IPS DF 19.7 (cell line): ENCODE measurements around the gene RSPH1.

ENCODE experiments used
- DNase-seq: peaks from one replicate; pipeline ENCODE4 v3.0.0-alpha.2; 2013; ENCODE audit warnings: low read depth, low spot score

The RSPH1 gene

GRCh38 chr21:42448686-42449085, 47.3 kb downstream of the RSPH1 start:
- DNase-seq: no peak

DNA sequence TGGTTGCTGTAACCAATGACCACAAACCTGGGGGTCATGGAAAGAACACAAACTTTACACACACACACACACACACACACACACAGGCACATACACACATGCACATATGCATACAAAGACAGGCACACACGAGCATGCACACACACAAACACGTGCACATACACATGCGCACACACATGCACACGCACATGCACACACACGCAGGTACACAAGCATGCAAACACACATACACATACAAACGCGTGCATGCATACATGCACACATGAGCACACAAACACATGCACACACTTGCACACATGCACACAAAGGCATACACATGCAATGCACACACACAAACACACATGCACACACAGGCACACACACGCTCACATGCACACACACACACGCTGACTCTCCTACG, 48.3 kb downstream of the RSPH1 start:
- DNase-seq: no peak

GRCh38 chr21:42447182-42447581, 48.8 kb downstream of the RSPH1 start:
- DNase-seq: no peak

DNA sequence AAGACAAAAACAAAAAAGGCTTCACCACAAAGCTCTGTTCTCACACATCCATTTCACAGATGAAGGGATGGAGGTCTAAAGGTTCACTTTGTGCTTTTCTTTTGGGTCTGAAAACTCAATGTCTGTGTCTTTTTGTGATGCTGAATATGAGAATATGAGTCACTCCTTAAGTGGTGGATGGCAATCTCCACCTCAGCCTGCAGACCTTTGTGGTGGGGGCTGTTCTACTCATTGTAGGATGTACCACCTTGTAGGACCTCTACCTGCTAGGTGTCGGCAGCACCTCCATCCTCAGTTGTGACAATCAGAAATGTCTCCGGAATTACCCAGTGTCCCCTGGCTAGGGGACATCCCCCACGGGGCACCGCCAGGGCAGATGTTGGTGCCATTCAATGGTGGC, 49.5 kb downstream of the RSPH1 start:
- DNase-seq: no peak

DNA sequence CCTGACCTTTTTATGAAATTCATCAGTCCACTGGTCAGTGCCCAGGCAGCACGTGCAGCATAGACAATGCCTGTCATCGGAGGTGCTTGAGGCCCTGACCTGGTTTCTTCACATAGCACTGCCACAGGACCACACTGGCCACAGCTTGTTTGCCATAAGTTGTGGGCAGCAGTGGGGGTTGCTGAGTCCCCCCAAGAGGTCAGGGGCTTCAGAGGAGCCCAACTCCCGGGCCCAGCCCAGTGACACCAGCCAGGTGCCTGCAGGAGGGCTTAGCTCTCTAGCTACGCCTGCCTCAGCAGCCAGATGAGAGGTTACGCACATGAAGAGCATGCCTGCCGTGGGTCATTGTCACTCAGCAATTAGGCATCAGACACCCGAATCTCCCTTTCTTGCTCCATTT, 50.7 kb downstream of the RSPH1 start:
- DNase-seq: no peak

DNA sequence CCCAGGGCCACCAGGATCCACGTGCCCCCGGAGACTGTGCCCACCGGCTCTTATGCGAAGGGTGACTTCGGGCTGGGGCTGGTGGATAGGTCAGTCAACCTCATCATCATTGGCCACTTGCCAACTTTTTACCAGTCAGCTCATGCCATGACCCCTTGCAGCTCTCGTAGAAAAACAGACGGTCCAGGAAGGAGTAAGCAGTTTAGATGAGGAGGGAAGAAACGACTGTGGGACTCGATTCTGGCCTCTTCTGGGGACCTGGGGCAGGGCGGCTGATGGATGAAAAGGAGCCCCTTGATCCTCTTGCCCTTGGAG, 51.3 kb downstream of the RSPH1 start:
- DNase-seq: no peak

GRCh38 chr21:42443876-42444744, 51.9 kb downstream of the RSPH1 start:
- no peak for DNase-seq

DNA sequence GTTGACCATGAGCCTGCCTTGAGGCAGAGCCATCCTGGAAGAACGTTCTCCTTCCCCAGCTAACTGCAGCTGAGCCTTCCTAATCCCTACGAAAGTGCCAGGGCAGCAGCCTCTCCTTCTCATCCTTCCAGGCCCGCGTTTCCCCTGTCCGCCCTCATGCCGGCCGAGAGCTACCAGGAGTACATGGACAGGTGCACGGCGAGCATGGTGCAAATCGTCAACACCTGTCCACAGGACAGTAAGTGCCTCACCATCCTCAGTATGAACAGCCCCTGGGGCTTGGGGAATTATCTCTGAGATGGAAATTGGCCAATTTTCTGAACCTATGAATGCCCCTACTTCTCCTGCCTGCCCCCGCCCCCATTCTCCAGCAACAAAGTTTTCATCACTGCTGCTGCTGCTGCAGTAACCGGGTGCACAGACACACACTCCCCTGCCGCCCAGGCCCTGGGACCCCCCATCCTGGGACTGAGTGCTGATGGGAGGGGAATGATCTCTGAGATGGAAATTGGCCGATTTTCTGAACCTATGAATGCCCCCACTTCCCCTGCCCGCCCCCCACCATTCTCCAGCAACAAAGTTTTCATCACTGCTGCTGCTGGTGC, 52.7 kb downstream of the RSPH1 start:
- no peak for DNase-seq

GRCh38 chr21:42441963-42442362, 54.1 kb downstream of the RSPH1 start:
- no peak for DNase-seq

DNA sequence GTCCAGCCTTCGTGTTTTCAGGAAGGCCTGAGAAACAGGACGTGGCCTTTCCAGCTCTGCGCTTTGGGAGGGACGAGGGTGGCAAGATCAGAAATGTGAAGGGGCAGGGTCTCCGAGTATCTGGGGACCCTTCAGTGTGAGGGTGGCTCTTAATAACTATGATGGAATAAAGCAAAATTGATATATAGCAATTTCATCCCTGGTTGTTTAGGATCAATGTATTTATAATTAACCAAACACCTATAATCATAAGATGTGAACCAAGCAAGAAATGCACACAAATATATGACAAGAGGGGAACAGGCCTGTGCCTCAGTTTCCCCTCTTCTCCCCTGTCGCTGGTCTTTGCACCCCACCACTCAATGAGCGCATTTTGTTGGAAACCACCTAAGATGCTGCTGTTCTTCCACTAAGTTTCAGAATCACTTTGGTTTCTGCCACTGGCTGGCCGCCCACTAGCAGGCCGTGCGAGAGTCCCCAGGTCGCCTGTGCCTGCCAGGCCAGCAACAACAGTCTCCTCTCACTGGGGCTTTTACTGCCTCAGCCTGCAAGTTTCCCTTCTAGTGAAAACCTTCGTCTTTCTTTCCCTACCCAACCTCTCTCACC, 55.7 kb downstream of the RSPH1 start:
- DNase-seq: no peak

DNA sequence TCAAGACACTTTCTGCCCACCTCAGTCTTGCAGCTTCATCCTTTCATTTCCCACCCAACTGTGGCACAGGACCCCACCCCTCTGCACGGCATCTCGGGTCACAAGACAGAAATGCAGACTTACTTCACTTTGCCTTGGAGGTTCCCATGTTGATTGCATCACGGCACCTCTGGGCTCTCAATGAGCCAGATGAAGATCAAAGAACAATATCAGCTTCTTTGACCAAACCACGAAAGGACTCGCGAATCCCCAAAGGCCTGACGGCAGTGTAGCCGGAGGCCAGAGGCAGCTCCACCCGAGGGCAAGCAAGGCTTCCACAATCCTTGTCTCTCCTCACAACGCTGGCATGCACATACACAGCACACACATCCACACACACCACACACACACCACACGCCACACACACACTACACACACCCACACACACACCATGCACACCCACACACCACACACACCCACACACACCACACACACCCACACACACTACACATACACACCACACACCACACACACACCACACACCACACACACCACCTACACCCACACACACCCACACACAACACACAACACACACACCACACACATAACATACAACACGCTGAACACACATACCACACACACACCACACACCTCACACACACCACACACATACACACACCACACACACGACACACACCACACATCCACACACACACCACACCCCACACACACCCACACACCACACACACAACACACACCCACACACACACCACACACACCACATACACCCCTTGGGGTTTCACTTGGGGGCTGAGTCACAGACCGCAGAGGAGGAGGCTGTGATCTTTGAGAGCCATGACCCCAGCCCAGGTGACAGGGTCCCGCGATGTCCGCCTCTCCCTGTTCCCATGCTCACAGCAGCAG, 56.5 kb downstream of the RSPH1 start:
- DNase-seq: no peak

DNA sequence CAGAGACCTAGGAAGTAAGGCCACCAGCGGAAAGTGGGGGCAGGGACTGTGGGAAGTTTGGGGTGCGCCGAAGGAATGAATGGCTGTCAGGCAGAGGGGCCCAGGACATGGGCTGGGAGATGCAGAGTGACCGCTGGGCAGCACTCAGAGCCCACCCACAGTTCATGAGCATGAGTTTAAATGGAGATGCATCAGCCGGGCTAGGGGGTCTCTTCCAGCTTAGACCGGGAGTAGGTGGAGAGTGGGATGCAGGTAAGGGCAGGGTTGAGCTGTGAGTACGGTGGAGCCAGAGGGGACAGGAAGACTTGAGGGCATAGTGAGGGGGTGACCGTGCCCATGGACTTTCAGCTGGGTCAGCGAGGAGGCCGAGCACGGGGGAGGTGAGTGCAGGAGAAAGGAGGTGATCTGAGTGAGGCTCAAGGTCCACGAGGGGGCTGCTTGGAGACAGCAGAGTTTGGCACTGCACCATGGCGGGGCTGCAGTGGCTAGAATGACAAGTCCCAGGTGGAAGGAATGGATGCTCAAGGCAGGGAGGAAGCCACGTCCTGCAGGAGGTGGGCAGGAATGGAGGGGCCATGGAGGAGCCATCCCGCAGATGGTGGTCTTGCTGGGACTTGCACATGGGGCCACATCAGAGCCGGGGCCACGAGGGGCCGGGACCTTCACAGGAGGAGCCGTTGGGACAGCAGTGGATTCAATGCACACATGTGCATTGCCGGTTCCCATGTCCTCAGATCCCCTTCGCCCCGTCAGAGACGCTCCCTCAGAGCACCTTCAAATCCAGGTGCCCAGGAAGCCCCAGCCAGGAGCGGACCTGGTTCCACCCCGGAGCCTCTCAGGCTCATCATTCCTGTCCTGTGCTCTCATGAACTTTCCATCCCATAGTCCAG, 57.5 kb downstream of the RSPH1 start:
- no peak for DNase-seq

DNA sequence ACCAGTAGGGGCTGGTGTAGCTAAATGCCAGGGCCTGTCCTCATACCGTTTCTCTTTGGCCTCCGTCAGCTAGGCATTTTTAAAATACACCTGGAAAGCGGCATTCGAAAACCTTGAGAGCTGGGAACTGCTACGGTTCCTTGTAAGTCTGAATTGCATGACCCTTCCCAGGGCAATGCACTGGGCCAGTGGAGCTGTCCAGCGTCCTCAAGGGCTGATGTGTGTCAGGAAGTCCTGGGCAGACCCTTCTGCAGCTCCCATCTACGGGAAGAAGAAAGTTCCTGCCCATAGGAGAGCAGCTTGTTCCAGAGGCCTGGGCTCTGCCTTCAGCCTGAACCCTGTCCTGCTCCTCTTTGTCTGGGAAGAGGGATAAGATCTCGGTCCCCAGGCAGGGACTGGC, 58.2 kb downstream of the RSPH1 start:
- DNase-seq: no peak

DNA sequence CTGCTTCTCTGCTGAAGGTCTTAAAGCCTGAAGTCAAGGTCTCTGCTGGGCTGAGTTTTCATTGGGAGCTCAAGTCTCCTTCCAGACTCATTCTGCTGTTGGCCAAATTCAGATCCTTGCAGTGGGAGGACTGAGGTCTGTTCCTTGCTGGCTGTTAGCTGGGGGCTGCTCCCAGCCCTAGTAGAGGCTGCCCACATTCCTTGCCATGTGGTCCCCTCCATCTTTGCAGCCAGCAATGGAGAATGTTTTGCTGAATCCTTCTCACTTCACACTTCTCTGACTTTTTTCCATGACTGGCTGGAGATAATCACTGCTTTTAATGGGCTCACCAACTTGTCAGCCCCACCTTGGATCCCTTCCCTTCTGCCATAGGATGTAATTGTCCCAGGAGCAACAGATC, 59.1 kb downstream of the RSPH1 start:
- no peak for DNase-seq

DNA sequence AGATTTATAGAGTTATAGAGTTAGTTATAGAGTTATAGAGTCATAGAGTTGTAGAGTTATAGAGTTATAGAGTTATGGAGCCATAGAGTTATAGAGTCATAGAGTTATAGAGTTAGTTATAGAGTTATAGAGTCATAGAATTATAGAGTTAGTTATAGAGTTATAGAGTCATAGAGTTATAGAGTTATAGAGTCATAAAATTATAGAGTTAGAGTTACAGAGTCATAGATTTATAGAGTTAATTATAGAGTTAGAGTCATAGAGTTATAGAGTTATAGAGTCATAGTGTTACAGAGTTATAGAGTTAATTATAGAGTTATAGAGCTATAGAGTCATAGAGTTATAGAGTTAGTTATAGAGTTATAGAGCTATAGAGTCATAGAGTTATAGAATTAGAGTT, 60.2 kb downstream of the RSPH1 start:
- no peak for DNase-seq

DNA sequence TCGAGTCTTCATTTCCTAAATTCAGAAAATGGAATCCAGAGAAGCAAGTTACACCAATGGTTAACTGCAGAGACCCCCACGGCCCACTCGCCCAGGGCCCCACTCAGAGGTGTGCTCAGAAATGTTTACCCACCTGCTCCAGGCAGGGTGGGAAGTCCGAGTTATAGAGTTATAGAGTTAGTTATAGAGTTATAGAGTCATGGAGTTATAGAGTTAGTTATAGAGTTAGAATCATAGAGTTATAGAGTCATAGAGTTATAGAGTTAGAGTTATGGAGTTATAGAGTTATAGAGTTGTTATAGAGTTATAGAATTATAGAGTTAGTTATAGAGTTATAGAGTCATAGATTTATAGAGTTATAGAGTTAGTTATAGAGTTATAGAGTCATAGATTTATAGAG, 60.6 kb downstream of the RSPH1 start:
- no peak for DNase-seq

DNA sequence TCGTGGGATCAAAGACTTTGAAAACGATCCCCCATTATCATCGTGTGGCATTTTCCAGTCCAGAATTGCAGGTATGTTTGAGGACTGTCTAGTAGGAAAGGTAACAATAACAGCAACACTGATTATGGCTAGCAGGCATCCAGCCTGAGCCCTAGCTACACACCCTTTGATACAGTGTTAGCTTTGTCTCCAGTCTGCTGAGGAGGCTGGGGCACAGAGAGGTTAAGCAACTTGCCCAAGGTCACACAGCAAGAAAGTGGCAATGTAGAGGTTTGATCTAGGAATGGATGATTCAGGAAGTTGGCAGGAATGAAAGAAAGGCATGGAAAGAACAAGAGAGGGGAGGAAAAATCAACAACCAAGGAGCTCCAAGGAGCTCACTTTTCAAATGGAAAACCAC, 61.1 kb downstream of the RSPH1 start:
- no peak for DNase-seq

GRCh38 chr21:42433946-42434551, 62.0 kb downstream of the RSPH1 start:
- no peak for DNase-seq

GRCh38 chr21:42432695-42433094, 63.3 kb downstream of the RSPH1 start:
- no peak for DNase-seq

- DNase-seq: no peak
Measured at GRCh38 chr21:42431196-42431595, 64.8 kb downstream of the RSPH1 start.

DNA sequence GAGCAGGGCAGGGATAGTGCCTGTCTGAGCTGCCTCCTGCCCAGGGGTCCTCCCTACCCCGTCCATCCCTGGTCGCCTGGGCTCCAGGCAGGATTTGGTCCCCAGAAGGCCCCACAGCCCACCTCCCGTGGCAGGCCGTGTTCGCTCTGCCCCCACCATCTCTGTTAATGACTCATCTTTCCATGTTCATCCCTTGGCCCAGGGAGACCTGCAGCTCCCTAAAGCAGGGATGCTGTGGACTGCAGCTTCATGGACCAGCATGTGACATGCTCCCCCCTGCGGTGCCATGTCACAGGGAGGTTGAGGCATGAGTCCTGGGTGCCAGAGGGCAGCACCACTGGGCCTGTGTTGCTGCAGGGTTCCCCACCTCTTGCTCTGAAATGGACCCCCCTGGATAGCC, 65.5 kb downstream of the RSPH1 start:
- DNase-seq: no peak
